Vagina (tissue), 2 donors: ENCODE data around the gene NF2.

Experiments
- POLR2A ChIP-seq, 2 donors: fragments of 450-650 bp; IDR thresholded peaks; one replicate each; pipeline ENCODE4 v1.6.1; 2017; ENCODE audit warnings: antibody characterized with exemption in 2 of 2, mild to moderate bottlenecking in 2 of 2, moderate library complexity in 2 of 2
- TF ChIP-seq, protein P1 (sequence below), 3 experiments: fragments of 450-650 bp in 2 of 3; fragments of 200-600 bp in 1 of 3; sonication (generic) in 1 of 3; IDR thresholded peaks; one replicate each; pipeline ENCODE4 v1.5.1; 2017 to 2019; ENCODE audit warnings: antibody characterized with exemption in 3 of 3, mild to moderate bottlenecking in 2 of 3, moderate library complexity in 2 of 3

DNA sequence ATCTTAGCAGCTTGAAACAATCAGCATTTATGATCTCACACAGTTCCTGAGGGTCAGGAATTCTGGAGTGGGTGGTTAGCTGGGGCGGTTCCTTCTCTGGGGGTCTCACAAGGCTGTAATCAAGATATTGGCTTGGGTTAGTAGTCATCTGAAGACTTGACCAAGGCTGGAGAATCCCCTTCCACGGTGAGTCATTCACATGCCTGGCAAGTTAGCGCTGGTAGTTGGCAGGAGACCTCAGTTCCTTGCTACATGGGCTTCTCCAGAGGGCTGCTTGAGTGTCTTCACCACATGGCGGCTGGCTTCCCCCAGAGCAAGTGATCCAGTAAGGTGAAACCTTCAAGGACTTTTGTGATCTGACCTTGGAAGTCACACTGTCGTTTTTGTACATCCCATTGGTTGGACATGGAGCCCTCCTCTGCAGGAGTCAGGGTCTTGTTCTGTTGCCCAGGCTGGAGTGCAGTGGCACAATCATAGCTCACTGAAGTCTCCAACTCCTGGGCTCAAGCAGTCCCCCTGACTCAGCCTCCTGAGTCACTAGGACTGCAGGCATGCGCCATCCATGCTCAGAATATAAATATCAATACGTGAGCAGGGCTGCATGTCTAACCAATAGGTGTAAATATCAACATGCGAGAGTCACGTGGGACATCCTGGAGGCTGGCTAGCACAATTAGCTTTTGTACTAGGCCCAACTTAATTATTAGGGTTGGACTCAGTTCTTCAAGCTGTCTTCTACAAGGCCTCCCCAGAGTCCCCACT is 15.3 kb upstream of the NF2 start:
- no peak for TF ChIP-seq POLR2A (IDR thresholded peaks at IDR 0.05)
- TF ChIP-seq, protein P1, sequence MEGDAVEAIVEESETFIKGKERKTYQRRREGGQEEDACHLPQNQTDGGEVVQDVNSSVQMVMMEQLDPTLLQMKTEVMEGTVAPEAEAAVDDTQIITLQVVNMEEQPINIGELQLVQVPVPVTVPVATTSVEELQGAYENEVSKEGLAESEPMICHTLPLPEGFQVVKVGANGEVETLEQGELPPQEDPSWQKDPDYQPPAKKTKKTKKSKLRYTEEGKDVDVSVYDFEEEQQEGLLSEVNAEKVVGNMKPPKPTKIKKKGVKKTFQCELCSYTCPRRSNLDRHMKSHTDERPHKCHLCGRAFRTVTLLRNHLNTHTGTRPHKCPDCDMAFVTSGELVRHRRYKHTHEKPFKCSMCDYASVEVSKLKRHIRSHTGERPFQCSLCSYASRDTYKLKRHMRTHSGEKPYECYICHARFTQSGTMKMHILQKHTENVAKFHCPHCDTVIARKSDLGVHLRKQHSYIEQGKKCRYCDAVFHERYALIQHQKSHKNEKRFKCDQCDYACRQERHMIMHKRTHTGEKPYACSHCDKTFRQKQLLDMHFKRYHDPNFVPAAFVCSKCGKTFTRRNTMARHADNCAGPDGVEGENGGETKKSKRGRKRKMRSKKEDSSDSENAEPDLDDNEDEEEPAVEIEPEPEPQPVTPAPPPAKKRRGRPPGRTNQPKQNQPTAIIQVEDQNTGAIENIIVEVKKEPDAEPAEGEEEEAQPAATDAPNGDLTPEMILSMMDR (IDR thresholded peaks at IDR 0.05): no peak
